HG03064 (cell line): ENCODE data around the gene TMED8.
"Not testable (repeated sequence)": the region's sequence is repeated elsewhere in the genome, so short reads cannot be mapped to it uniquely, and the experiment has no call there.

Experiments
- ATAC-seq: cut with Tn5 transposase; IDR thresholded peaks from one replicate; pipeline ENCODE4 v1.9.1; 2021; ENCODE audit warnings: low read depth; ENCODE audit not compliant: unreplicated experiment

Gene TMED8

DNA sequence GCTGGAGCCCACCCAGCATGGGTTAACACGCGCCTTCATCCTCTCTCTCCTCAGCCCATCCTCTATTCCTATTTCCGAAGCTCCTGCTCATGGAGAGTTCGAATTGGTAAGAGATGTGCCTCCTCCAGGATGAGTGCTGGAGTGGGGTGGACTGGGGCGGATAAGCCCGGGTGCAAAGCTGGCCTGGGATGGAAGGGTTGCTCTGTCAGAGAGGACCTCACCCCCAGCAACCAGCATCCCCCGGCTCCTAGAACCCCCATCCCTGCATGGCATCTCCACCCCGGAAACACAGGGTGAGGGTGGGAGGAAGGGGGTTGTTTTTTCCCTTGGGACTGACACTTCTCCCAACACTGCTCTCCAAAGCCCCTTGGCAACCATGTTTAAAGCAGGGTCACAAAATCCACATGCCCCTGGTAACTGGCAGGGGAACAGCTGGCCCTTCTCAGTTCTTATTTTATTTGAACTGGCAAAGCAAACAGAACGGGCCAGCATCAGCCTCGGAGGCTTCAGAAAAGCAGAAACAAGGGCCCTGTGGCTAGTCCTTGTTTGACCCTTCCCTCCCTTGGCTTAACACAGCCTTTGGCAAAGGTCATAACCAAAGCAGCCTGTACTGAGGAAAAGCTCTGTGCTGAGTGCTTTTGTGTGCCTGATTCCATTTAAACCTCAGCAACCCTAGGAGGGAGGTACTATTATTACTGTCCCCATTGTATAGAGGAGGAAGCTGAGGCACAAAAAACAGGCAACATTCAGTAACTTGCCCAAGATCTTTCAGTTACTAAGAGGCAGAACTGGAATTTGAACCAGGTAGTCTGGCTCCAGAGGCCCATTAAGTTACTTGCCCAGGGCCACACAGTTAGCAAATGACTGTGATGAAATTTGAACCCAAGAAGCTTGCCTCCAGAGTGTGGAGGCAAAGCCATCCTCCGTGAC is 51.8 kb downstream of the TMED8 start:
- no peak for ATAC-seq

DNA sequence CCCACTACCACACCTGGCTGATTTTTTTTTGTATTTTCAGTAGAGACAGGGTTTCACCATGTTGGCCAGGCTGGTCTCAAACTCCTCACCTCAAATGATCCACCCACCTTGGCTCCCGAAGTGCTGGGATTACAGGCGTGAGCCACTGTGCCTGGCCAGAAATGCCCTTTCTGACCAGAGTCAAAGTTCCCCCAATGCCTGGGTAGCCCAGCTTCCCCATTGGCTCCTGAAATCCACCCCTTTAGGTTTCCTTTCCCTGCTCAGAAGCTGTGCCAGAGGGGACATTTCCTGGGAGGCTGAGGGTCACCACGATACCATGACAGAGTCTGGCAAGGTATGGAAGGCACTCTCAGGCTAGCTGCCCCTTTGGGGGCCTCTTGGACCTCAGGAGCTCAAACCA is 52.6 kb downstream of the TMED8 start:
- ATAC-seq, result no peak

GRCh38 chr14:77323571-77323970 is 53.3 kb downstream of the TMED8 start:
- ATAC-seq, result no peak

- no peak for ATAC-seq
Observed at GRCh38 chr14:77322951-77323350, 53.9 kb downstream of the TMED8 start.

GRCh38 chr14:77322250-77322902 is 54.5 kb downstream of the TMED8 start:
- ATAC-seq, result no peak

- ATAC-seq, result peak; percentile 70
Observed at GRCh38 chr14:77320238-77320935, 56.5 kb downstream of the TMED8 start, which contains the start of gene POMT2. POMT2 (minus strand) TSS chr14:77320883; CDS start chr14:77320681, 202 bp downstream.

DNA sequence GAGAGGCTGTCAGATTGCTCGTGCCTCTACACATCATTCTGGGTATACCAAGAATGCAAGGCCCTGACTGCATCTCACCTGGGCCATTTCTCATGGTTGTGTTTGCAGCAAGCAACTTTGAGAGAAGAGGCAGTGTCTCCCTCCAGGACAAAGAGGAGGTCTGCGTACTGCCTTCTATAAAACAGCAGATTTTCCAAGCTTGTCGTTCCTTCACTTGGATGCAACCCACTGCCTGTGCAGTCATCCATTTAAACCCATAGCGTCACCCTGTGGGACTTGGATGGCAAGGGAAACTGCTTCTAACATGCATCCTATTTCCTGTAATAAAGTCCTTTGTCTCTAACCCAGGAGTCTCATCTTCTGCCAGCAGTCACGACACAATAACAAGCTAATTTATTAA is 57.5 kb downstream of the TMED8 start:
- no peak for ATAC-seq

- not testable (repeated sequence) for ATAC-seq
Observed at GRCh38 chr14:77318756-77319155, 58.1 kb downstream of the TMED8 start.

DNA sequence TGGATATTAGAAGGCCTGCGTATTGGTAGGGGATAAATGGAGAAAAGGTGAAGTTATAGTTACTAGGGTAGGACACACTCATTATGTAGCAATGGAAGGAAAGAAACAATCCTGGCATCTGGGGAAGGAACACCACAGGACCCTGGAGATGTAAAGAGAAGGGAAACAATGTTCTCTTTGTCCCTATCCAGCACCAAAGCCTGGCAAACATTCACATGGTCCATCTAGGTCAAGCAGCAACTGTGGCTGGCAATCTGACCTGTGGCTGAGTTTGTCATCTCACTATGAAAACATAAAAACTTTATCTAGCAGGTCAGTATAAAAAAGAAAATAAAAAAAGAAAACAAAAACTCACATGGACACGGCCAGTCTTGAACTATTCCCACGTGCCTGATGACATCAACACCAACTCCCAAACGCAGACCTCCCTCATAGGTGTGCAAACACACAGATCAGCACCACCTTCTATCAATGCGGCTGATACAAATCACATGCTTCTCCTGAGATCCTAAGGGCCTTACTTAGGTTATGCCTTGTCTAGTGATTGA is 58.8 kb downstream of the TMED8 start:
- no peak for ATAC-seq

DNA sequence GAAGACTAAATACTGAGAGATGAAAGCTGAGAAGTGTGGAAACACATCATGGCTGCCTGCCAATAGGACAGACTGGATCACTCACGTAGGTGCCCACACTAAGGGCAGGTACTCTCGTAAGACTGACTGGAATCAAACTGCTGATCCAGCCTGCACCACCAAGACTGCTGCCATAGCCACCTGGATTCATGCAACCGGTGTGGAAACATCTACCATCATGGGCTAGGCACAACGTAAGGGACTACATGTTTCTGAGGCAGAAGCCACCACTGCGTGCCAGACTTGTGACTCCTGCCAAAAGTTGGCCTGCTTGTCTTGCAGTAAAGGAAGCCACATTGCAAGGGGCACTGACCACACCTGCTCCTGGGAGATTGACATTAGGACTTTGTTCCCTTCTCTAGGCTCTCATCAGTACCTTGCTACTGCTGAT is 60.0 kb downstream of the TMED8 start:
- ATAC-seq, result no peak

GRCh38 chr14:77316195-77316505 is 60.7 kb downstream of the TMED8 start:
- ATAC-seq, result no peak

DNA sequence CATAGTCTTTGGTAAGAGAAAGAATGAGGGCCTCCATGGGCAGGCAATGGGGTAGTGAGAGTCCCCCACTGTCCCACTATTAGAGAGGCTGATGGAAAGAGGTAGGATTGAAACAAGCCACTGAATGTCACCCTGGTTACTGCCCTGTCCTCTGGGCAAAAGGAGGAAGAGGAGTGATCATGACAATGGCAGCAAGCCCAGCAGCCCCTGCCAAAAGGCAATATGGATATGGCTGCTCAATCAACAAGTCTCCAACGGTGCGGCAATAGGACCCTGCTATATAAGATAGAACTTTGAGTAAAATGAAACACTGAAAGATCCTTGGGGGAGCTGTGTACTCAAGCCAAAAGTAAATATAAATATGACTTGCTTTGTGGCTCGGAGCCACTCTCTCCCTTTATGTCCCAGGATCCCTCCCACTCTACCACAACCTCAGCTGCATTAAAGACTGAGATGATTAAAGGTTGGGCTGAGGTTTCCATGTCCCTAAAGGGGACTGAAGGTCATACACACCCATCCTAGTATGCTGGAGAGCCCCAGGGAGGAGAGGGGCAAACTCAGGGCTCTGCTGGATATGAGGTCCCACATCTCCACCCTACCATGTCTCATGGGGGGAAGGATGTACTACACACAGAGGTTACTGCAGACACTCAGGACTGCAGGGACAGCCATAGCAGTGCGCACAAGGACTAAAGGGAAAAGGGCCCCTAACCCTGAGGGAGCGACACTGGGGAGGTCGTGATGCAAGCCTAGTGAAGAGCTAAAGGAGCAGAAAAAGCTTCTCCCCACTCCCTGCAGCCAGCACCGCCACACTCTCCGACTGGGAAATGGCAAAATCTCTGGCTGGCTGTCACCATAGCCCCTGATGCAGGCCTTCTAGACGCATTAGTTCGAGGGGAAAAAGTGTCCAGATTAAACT is 62.1 kb downstream of the TMED8 start:
- no peak for ATAC-seq

DNA sequence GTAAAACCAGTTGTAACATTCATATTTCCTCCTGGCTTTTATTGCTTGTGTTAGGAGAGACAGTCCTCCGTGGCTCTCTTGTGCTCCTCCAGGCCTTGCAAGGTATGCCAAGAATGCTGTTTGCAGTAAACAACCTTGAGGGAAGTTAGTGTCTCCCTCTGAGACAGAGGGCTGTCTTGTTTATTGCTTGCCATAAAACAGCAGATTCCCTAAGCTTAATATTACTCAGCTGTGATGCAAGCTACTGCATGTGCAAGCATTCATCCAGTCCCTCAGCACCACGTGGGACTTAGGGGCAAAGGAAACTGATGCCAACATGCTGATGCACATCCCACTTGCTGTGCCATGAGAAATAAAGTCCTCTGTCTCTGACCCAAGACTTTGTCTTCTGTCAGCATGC is 62.9 kb downstream of the TMED8 start:
- no peak for ATAC-seq

- no peak for ATAC-seq
Observed at GRCh38 chr14:77313371-77313770, 63.5 kb downstream of the TMED8 start.

- no peak for ATAC-seq
Observed at GRCh38 chr14:77311217-77311616, 65.7 kb downstream of the TMED8 start.

- no peak for ATAC-seq
Observed at GRCh38 chr14:77310026-77310425, 66.9 kb downstream of the TMED8 start.

DNA sequence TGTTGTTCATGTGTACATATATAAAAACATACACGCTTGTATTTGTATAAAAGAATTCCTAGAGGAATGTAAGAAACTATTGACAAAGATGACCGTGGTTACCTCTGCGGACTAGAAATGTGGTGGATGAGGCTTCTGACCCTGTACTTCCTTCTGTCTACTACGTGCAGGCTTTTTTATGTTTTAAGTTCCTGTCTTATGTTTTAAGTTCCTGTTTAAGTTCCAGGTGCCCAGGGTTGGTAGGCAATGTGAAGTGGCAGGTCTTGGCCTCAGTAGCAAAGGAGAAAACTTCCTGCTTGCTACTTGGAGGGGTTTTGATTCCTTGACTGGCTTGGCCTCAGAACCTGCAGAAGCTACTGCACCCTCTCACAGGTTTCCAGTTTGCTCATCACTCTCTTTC is 67.8 kb downstream of the TMED8 start:
- ATAC-seq, result no peak

- ATAC-seq, result no peak
Observed at GRCh38 chr14:77306851-77307496, 69.9 kb downstream of the TMED8 start.

DNA sequence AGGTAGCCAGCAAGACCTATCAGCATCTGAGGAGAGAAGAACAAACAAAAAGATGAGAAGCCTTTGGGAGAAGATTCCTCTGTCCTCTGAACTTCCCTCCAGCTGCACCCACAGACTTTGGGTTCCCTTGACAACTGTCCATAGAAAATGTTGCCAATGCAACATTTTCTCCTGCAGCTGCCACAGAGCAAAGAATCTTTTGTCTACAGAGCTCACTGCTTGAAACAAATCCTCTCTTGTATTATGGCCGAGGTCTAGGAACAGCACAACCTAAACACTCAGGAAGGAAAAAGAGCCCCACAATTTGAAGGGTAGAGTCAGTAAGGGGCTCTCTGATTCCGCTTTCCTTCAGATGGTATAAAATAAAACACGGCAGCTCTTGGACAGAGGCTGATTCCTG is 70.5 kb downstream of the TMED8 start:
- ATAC-seq, result no peak

DNA sequence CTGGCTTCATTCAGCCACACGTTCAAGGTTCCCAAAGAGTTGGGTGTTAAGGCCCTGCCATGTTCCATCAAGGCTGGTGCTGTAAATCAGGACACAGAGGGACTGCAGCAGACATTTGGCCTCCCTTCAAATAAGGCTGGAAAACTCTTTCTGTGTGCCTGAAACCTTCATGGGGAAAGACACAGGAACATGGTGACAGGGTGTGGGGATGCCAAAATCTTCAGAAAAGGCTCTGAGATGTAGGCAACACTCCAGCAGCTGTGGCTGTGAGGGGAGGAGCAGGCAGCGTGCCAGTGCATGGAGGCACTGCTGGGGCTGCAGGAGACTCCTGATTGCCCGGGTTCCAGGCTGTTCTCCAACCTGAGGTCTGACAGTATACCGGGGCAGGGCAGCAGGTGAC is 71.2 kb downstream of the TMED8 start:
- ATAC-seq, result no peak
